Left renal pelvis (tissue), 4 donors: ENCODE data around the gene POU6F2. TPM values are rescaled to one million over a fixed set of nuclear protein-coding genes. Genes with fewer than 3 reads are reported as not detected.

Experiments used
- DNase-seq, 4 donors: peaks; one replicate each; pipeline ENCODE4 v3.0.0-alpha.2; 2013; ENCODE audit warnings: low read depth in 4 of 4, low spot score in 3 of 4
- polyA plus RNA-seq, 4 donors: library from polyadenylated mRNA; unstranded; fragments of 120-200 nt; gene quantifications; one replicate each; pipeline ENCODE4 v1.2.1, GENCODE V29; 2013; ENCODE audit not compliant: insufficient read length in 4 of 4

Gene POU6F2
- polyA plus RNA-seq, 4 donors = 0.03 to 0.33 (median 0.15) TPM

DNA sequence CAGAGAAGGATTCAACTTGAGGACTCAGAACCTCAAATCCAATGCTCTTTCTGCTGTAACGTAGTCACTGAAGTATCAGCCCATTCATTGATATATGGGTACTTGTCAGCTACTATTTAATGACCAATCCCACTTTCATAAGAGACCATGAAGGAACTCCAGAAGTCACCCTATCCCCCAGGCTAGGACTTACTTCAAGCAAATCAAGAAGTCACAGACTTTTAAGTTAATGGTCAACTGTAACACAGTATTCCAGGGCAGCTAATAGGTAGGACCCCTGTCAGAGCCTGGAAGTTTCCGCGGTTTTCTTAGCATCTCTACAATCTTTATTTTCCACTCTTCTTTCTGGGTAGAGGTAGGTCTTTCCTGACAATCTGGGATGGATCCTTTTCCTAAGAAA lies 269.9 kb downstream of the POU6F2 start:
- no peak for DNase-seq

DNA sequence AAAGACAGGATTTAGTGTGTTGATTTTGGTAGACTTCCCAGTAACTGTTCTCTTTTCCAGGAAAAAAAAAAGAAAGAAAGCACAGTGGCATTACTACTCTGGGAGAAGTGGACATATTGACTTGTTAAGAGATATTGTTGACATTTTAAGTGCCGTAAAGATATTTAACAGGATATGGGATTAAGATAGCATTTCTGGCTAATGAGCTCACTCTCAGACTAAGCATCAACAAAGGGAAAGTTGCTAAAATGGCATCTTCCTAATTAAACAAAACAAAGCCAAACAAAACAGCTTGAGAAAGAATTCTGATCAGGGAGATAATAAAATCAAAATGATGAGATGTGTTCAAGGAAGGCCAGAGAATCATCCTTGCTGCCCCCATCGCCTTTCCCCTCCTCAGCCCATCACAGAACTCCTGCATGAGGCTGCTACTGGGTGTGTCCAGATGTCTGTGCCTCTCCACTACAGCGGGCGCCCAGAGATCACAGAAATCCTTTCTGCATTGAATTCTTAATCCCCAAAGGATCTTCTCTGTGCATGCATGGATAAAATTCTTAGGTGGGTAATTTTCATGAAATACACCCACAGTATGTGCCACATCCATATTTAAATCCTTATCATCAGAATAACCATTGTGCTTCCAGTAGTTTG lies 270.5 kb downstream of the POU6F2 start:
- DNase-seq = no peak

DNA sequence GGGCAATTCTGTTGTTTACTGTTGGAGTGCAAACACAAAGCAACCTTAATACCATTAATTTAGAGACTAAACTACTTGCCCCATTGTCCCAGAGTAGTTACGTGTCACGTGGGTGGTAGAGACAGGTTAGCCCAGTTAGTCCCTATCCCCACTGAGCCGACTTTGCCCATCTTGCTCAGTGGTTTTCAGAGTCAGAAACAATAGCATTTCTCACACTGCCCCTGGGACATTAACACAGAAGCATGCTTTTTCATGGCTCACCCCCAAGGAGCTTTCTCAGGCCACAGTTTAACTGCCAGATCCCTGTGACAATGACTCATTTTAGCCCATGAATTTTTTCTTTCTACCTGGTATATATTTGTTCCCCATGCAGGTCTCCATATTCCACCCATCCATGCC lies 271.0 kb downstream of the POU6F2 start:
- no peak for DNase-seq

DNA sequence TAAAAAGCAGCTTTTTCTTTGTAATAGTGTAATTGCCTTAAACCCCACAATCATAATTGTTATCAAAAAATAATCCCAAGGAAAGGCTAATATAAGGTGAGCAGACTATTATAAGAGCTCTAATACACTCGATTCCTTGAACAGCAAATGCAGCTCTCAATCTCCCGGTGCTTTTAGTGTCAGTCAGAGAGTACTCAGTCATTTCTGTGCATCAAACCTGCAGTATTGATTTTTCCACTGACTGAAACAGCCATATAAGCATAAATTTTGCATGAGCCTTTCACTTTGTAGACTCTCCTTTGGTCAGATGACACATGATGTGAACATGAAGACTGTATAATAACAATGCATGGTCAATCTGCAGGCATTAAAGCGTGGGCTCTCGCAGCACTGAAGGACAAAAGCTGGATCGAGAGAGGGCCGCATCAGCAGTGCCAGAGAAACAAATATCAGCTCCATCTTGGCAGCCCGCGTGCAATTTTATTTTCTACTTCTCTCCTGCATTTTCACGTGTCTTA lies 272.0 kb downstream of the POU6F2 start:
- DNase-seq = no peak

GRCh38 chr7:39252916-39253315 lies 275.2 kb downstream of the POU6F2 start:
- DNase-seq = no peak

GRCh38 chr7:39259391-39260003 lies 281.8 kb downstream of the POU6F2 start:
- no peak for DNase-seq

GRCh38 chr7:39260279-39260844 lies 282.7 kb downstream of the POU6F2 start:
- DNase-seq = no peak

DNA sequence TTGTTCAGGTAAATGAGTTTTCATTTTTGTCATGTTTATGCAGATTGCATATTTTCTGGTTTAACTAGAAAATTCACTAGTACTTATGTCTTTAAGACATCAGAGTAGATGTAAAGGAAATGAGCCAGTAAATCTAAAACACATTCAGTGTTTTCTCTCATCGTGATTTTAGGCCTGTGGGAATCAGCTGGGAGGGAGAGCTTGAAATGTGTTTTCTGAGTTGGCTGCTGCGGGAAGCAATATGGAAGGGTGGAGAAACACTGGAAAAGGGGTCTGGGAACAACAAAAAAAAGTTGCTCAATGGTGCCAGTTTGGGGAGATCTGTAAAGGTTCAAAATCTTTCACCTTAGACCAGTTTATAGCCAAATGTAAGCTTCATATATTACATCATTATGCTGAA lies 284.1 kb downstream of the POU6F2 start:
- no peak for DNase-seq

DNA sequence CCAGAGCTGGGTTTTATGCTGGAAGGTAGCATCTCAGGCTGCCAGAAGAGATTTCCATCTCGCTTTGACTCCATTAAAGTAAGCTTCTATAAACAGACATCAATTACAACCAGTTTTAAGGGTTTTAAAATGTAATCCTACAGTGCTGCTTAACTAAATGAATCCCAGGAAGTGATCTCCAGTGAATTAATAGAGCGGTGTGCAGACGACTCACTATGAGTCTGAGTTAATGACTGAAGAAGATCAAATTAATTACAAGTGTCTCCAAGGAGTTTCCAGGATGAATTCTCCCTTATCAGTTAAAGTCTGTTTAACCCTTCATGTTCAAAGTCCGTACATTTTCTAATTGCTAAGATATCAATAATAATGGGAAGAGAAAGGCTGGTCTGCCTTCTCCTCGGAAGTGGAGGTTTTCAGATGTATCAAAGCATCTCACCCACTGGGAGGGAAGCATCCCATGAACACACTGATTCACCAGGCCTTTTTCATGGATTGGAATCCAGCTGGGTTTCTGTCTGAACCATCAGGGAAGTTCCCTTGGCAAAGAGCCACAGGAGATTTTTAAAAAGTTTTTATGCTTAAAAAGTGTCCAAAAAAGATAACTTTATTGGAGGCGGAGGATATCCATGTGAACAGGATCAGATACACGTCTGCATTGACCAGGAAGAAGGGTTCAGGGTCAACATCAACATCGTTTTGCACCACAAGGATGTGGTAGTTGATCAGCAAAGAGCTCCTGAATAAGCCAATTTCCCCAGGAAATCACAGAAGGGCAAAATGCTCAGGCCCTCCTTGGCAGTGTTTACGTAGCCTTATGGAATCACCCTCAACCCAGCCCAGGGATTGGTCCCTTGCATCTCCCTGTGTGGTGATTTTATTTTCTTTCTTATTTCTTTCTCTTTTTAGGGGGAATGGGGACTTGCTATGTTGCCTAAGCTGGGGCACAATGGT lies 288.2 kb downstream of the POU6F2 start:
- DNase-seq = no peak

DNA sequence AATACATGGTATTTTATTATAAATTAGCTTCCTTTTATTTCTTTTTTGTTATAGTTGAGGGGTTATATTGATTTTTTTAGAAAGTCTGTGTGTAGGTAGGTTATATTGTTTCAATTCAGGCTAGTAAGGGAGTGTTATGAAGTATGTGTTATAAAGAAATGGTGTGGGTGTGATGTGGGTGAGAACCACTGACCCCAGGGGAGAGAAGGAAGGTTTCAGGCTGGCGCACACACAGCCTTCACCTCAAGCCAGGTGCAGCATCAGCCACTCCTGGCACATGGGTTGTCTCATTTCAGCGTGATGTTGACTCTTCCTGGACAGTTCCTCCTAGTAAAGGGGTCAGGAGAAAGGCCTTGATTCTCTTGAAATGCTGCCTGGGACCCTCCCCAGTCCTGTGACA lies 291.3 kb downstream of the POU6F2 start:
- no peak for DNase-seq

DNA sequence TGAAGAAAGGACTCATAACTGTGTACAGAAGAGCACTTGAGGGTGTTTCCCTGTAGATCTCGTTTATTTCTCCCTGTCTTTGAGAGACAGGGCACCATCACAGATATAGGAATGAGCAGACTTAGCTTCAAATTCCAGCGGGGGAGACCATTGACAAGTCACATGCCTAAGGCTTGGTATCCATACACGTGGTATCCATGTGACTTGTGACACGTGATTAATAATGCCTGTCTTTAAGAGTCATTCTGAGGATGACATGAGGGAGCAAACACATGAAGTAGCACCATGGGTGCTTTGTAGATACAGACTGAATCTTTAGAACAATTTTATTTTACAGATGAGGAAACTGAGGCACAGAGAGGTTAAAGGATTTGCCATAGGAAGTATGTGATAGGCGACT lies 292.3 kb downstream of the POU6F2 start:
- no peak for DNase-seq

DNA sequence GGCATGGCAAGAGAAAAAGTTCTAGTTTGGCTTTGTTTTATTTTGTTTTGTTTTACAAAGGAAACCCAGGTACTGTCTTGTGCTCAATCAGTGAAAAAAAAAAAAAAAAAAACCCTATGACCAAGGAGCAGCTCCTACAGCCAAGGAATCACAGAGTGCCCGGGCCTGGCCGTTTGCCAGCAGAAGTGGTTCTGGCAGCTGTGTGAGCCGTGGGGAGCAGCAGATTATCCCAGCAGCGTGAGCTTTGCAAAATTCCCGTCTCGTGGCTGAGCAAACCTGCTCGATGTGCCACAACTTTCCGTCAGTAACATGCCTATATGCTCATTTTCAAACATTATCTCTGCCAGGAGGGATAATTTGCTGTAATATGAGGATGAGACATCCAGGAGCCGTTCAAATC lies 293.7 kb downstream of the POU6F2 start:
- no peak for DNase-seq

DNA sequence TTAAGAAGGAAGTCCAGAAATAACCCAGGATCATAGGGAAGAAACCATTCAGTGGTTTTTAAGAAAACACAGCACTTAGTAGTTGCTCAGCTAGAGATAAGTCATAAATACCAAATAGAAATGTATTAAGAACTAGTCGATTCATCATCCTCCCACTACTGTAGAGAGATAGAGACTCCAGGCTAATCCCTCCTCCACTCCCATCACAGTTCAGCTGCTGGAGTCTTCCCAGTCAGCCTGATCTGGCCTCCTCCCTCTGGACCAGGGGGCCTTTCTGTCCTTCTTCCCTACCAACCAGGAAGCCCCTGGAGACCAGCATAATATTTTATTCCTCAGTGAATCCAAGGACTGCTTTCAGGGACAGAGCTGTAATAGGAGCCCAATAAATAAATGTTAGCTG lies 294.4 kb downstream of the POU6F2 start:
- no peak for DNase-seq

- no peak for DNase-seq
These were observed 295.0 kb downstream of the POU6F2 start for GRCh38 chr7:39272691-39273090.

DNA sequence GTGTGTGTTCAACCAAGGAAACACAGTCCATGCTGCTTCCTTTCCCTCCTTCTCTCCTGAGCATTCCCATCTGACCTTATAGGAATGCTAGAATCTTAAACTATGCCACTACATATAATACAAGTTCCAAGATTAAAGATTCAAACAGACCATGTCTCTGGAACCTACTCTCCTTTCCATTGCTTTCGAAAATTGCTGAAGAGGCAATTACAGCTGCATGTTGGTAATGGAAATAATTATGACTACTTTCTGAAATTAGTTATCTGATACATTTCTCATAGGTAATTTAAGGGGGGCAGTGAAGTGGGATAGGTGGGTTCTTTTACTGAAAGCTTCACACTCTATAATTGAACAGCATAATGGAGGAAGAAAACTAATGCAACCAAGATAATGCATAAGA lies 302.6 kb downstream of the POU6F2 start:
- no peak for DNase-seq

GRCh38 chr7:39285256-39285655 lies 307.5 kb downstream of the POU6F2 start:
- no peak for DNase-seq

DNA sequence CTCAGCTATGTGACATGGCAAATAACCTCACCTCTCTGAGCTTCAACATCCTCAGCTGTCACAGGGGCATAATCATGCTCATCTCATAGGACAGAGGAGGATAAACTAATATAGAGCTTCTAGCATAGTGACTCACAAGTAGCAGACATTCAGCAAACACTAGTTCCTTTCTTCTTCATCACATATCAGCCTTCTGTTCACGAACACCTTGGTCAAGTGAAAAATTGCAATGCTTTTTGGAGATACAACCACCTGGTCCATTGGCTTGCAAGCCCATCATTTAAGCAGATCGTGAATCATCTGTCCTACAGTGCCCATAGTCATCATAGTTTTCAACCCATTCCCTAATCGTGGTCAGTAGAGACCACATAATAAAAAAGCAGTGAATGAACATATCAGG lies 310.6 kb downstream of the POU6F2 start:
- no peak for DNase-seq

DNA sequence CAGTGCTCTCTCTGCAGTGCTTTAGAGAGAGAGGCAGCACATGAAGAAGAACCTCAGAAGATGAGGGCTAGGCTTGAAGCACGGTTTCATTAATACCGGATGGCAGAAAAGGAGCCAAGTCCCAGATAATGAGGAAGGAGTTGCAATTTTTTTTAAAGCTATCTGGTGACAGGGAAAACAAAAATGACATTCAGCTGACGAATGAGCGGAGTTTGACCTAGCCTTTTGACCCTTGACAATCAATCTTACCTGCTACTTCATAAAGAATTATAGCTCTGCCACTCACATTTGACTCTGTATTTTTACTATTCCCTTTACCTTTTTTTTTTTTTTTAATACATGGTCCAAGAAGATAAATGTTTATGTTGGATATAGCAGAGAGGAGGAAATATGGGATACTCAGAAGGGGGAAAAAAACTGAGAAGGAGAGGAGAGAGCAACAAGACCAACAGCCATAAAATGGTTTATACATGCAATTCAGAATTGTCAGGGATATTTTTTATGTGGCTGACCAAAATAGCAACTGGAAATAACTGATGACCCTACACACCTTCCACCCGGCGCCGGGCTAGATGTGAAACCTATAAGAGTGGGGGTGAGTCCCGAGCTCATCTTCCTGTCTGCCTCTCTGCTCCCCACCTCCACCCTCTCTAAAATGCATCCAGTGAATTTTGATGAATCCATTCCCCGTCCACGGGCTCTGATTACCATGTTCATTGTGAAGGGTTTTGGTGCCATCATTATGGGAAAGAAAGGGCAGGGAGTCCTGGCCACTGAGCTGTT lies 314.1 kb downstream of the POU6F2 start:
- DNase-seq = no peak

DNA sequence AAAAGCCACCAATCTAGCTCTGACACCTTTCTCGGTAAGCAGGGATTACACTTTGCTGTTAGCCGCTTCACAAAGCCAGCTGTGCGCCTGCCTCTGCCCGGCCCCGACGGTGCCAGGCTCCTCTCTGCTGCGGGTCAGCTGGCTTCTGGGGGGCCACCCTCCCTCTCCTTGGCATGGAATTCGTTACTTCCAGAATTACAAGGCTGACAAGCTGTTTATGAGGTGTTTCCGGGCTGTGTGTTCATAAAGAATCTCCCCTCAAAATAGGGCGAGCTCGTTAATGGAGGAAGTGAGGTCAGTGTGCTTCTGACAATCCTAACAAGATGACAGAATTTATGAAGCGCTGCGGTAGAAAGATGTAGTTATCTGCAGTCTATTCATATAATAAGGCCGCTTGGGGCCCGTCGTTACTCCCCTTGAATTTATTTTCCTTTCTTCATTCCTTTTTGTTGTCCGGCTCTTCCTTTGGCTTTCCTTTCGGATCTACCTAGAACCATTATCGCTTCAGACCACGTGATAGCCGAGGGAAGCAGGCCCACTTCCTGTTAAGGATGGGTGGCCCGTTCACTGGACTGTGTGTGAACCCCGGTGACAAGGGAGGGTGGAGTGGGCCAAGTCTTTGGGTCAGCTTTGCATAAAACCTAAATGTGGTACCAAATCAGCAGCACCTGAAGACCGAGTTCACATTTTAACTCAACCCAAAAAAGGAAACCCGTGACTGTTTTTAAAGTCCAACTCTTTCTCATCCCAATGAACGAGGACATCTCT lies 315.5 kb downstream of the POU6F2 start:
- DNase-seq = no peak

DNA sequence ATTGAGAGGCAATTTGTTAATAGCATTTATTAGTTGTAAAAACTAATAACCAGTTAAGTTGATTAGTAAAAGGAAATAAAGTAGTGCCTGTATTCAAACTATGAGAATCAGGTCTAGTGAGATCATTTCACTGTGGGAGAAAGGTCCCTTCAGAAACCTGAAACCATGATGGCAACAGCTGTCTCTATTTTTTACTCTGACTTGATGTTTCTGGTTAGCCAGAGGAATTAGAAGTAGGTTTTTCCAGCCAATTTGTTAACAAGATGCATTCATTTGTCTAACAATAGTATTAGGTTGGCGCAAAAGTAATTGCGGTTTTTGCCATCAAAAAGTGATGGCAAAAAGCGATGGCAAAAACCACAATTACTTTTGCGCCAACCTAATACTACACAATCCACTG lies 316.3 kb downstream of the POU6F2 start:
- DNase-seq = no peak
